ENCODE data around the gene SNX22. TPM values are rescaled to one million over a fixed set of nuclear protein-coding genes. Genes with fewer than 3 reads are reported as not detected.
A peak's percentile ranks its signal among the peaks of the same experiment; 100 is the strongest.
"Not testable (repeated sequence)": the region's sequence is repeated elsewhere in the genome, so short reads cannot be mapped to it uniquely, and the experiment has no call there.

SNX22 gene
- total RNA-seq (0.49 TPM), polyA plus RNA-seq (ENCODE audit: insufficient read depth in 1 of 8, insufficient read length in 8 of 8, low replicate concordance in 1 of 8) (1 to 10 TPM in 1 of 8 donors, under 1 TPM in 7; 0.52 to 1.0 (median 0.73) TPM)
- long read RNA-seq, donor 1, result 0 reads
- long read RNA-seq, donor 2, result 0 reads
- long read RNA-seq, donor 3, partial matches to known transcripts, result 15 of 266 reads
- long read RNA-seq, donor 3, other reads (novel, unspliced or antisense), result 250 of 266 reads
- long read RNA-seq, donor 4, result 0 reads
- long read RNA-seq, donor 5, partial matches to known transcripts, result 177 of 766 reads
- long read RNA-seq, donor 5, other reads (novel, unspliced or antisense), result 589 of 766 reads
- long read RNA-seq, donor 6, partial matches to known transcripts, result 551 of 583 reads
- long read RNA-seq, donor 6, other reads (novel, unspliced or antisense), result 32 of 583 reads
- long read RNA-seq, donor 7, partial matches to known transcripts, result 119 of 408 reads
- long read RNA-seq, donor 7, other reads (novel, unspliced or antisense), result 289 of 408 reads
- long read RNA-seq, donor 8, partial matches to known transcripts, result 51 of 348 reads
- long read RNA-seq, donor 8, other reads (novel, unspliced or antisense), result 297 of 348 reads
- long read RNA-seq, donor 9, partial matches to known transcripts, result 243 of 250 reads
- long read RNA-seq, donor 9, other reads (novel, unspliced or antisense), result 7 of 250 reads
- long read RNA-seq, donor 10, result 0 reads
- long read RNA-seq, donor 11, result 0 reads

- no peaks in the 10 kb centered on the region for H3K9me3 ChIP-seq (replicated peaks; ENCODE audit: control insufficient read depth, low read depth, low read length)
- H3K27ac ChIP-seq (ENCODE audit: low read length), result no peak within 1 kb of the TSS
- H3K4me3 ChIP-seq (ENCODE audit: low read length), result peak within 1 kb of the TSS; percentile 47
- H3K4me1 ChIP-seq (ENCODE audit: control insufficient read depth, insufficient read depth, low read length), result peaks cover 35% of the 10 kb centered on the region
- H3K27me3 ChIP-seq (ENCODE audit: control insufficient read depth, insufficient read depth, low read length), result peaks cover 25% of the 10 kb centered on the region
- WGBS (ENCODE audit: insufficient coverage), result under 1% methylated on average over 81 of the region's 83 CpGs
- DNase-seq, result no peak
- peaks cover 26% of the 10 kb centered on the region for H3K36me3 ChIP-seq (ENCODE audit: control insufficient read depth, insufficient read depth, low read length)
These were observed at the start of gene SNX22 for GRCh38 chr15:64151727-64152506. SNX22 (plus strand) TSS chr15:64151731; CDS start chr15:64151776, 45 bp downstream.

- DNase-seq, result no peak
- Histone ChIP-seq H3K4me3 (ENCODE audit: low read length) (no peak overlapping the region), H3K9me3 (replicated peaks; ENCODE audit: control insufficient read depth, low read depth, low read length) (no peaks in the 10 kb centered on the region), H3K27ac (ENCODE audit: low read length) (no peak overlapping the region), H3K36me3 (ENCODE audit: control insufficient read depth, insufficient read depth, low read length) (peaks cover 2% of the 10 kb centered on the region), H3K27me3 (ENCODE audit: control insufficient read depth, insufficient read depth, low read length) (no peaks in the 10 kb centered on the region), H3K4me1 (ENCODE audit: control insufficient read depth, insufficient read depth, low read length) (no peaks in the 10 kb centered on the region)
- WGBS (ENCODE audit: insufficient coverage), result no CpG with 5 or more reads among the region's 2 CpGs
These were observed 49.0 kb upstream of the SNX22 start for GRCh38 chr15:64102497-64102896.

- Histone ChIP-seq H3K27me3 (ENCODE audit: control insufficient read depth, insufficient read depth, low read length) (no peaks in the 10 kb centered on the region), H3K27ac (ENCODE audit: low read length) (no peak overlapping the region), H3K36me3 (ENCODE audit: control insufficient read depth, insufficient read depth, low read length) (peaks cover 2% of the 10 kb centered on the region), H3K4me1 (ENCODE audit: control insufficient read depth, insufficient read depth, low read length) (no peaks in the 10 kb centered on the region), H3K4me3 (ENCODE audit: low read length) (no peak overlapping the region), H3K9me3 (replicated peaks; ENCODE audit: control insufficient read depth, low read depth, low read length) (no peaks in the 10 kb centered on the region)
- 96% methylated on average over 3 of the region's 9 CpGs for WGBS (ENCODE audit: insufficient coverage)
- DNase-seq, result peak; percentile 79
These were observed 46.3 kb upstream of the SNX22 start for GRCh38 chr15:64105113-64105704.

- no peak for DNase-seq
- 100% methylated on average over 1 of the region's 1 CpG for WGBS (ENCODE audit: insufficient coverage)
- H3K36me3 ChIP-seq (ENCODE audit: control insufficient read depth, insufficient read depth, low read length), result peaks cover 1% of the 10 kb centered on the region
- H3K4me1 ChIP-seq (ENCODE audit: control insufficient read depth, insufficient read depth, low read length), result peaks cover 2% of the 10 kb centered on the region
- no peak overlapping the region for H3K27ac ChIP-seq (ENCODE audit: low read length)
- no peaks in the 10 kb centered on the region for H3K9me3 ChIP-seq (replicated peaks; ENCODE audit: control insufficient read depth, low read depth, low read length)
- H3K27me3 ChIP-seq (ENCODE audit: control insufficient read depth, insufficient read depth, low read length), result no peaks in the 10 kb centered on the region
- H3K4me3 ChIP-seq (ENCODE audit: low read length), result no peak overlapping the region
These were observed 44.2 kb upstream of the SNX22 start for GRCh38 chr15:64107337-64107736.

- H3K36me3 ChIP-seq (ENCODE audit: control insufficient read depth, insufficient read depth, low read length); DNase-seq; H3K9me3 ChIP-seq (replicated peaks; ENCODE audit: control insufficient read depth, low read depth, low read length); H3K27me3 ChIP-seq (ENCODE audit: control insufficient read depth, insufficient read depth, low read length); H3K27ac ChIP-seq (ENCODE audit: low read length); H3K4me1 ChIP-seq (ENCODE audit: control insufficient read depth, insufficient read depth, low read length); H3K4me3 ChIP-seq (ENCODE audit: low read length): not testable (repeated sequence)
- no CpG with 5 or more reads among the region's 4 CpGs for WGBS (ENCODE audit: insufficient coverage)
These were observed 41.3 kb upstream of the SNX22 start for GRCh38 chr15:64110108-64110701.

- no peak for DNase-seq
- 60% methylated on average over 1 of the region's 3 CpGs for WGBS (ENCODE audit: insufficient coverage)
- Histone ChIP-seq H3K27ac (ENCODE audit: low read length) (no peak overlapping the region), H3K4me3 (ENCODE audit: low read length) (no peak overlapping the region), H3K4me1 (ENCODE audit: control insufficient read depth, insufficient read depth, low read length) (peaks cover 2% of the 10 kb centered on the region), H3K27me3 (ENCODE audit: control insufficient read depth, insufficient read depth, low read length) (no peaks in the 10 kb centered on the region), H3K9me3 (replicated peaks; ENCODE audit: control insufficient read depth, low read depth, low read length) (no peaks in the 10 kb centered on the region), H3K36me3 (ENCODE audit: control insufficient read depth, insufficient read depth, low read length) (peaks cover 11% of the 10 kb centered on the region)
These were observed 40.4 kb upstream of the SNX22 start for GRCh38 chr15:64110950-64111678.

- H3K27me3 ChIP-seq (ENCODE audit: control insufficient read depth, insufficient read depth, low read length), result no peaks in the 10 kb centered on the region
- 80% methylated on average over 1 of the region's 3 CpGs for WGBS (ENCODE audit: insufficient coverage)
- H3K36me3 ChIP-seq (ENCODE audit: control insufficient read depth, insufficient read depth, low read length), result peaks cover 16% of the 10 kb centered on the region
- H3K27ac ChIP-seq (ENCODE audit: low read length), result no peak overlapping the region
- no peak overlapping the region for H3K4me3 ChIP-seq (ENCODE audit: low read length)
- no peaks in the 10 kb centered on the region for H3K9me3 ChIP-seq (replicated peaks; ENCODE audit: control insufficient read depth, low read depth, low read length)
- peaks cover 2% of the 10 kb centered on the region for H3K4me1 ChIP-seq (ENCODE audit: control insufficient read depth, insufficient read depth, low read length)
- DNase-seq, result no peak
These were observed 39.9 kb upstream of the SNX22 start for GRCh38 chr15:64111679-64112050.

GRCh38 chr15:64112073-64112772, 39.3 kb upstream of the SNX22 start:
- H3K4me1 ChIP-seq (ENCODE audit: control insufficient read depth, insufficient read depth, low read length), result peaks cover 2% of the 10 kb centered on the region
- 60% methylated on average over 2 of the region's 4 CpGs for WGBS (ENCODE audit: insufficient coverage)

GRCh38 chr15:64112904-64113303, 38.6 kb upstream of the SNX22 start:
- 80% methylated on average over 1 of the region's 1 CpG for WGBS (ENCODE audit: insufficient coverage)
- Histone ChIP-seq H3K4me3 (ENCODE audit: low read length) (no peak overlapping the region), H3K4me1 (ENCODE audit: control insufficient read depth, insufficient read depth, low read length) (peaks cover 2% of the 10 kb centered on the region), H3K27me3 (ENCODE audit: control insufficient read depth, insufficient read depth, low read length) (no peaks in the 10 kb centered on the region), H3K36me3 (ENCODE audit: control insufficient read depth, insufficient read depth, low read length) (peaks cover 27% of the 10 kb centered on the region), H3K9me3 (replicated peaks; ENCODE audit: control insufficient read depth, low read depth, low read length) (no peaks in the 10 kb centered on the region), H3K27ac (ENCODE audit: low read length) (no peak overlapping the region)
- no peak for DNase-seq

More at GRCh38 chr15:64112073-64112772, 39.3 kb upstream of the SNX22 start:
- no peak for DNase-seq
- H3K4me3 ChIP-seq (ENCODE audit: low read length), result no peak overlapping the region
- H3K27ac ChIP-seq (ENCODE audit: low read length), result no peak overlapping the region
- no peaks in the 10 kb centered on the region for H3K27me3 ChIP-seq (ENCODE audit: control insufficient read depth, insufficient read depth, low read length)
- peaks cover 21% of the 10 kb centered on the region for H3K36me3 ChIP-seq (ENCODE audit: control insufficient read depth, insufficient read depth, low read length)
- H3K9me3 ChIP-seq (replicated peaks; ENCODE audit: control insufficient read depth, low read depth, low read length), result no peaks in the 10 kb centered on the region
